Suprapubic skin (tissue), 4 donors: ENCODE measurements around the gene SLC2A1. TPM values are rescaled to one million over a fixed set of nuclear protein-coding genes. Genes with fewer than 3 reads are reported as not detected.
A peak's percentile ranks its signal among the peaks of the same experiment; 100 is the strongest.

ENCODE experiments used
- DNase-seq, 2 donors: peaks; one replicate each; pipeline ENCODE4 v3.0.0-alpha.2; 2019; ENCODE audit warnings: low spot score in 2 of 2
- H3K27ac ChIP-seq: fragments of 200-600 bp; sonication (generic); one replicate; pipeline ENCODE4 v1.5.1; 2019
- H3K27me3 ChIP-seq: fragments of 200-600 bp; sonication (generic); one replicate; pipeline ENCODE4 v1.5.1; 2019
- H3K36me3 ChIP-seq: fragments of 200-600 bp; sonication (generic); one replicate; pipeline ENCODE4 v1.5.1; 2019
- H3K4me1 ChIP-seq: fragments of 200-600 bp; sonication (generic); one replicate; pipeline ENCODE4 v1.5.1; 2019
- H3K4me3 ChIP-seq: fragments of 200-600 bp; sonication (generic); one replicate; pipeline ENCODE4 v1.5.1; 2019; ENCODE audit warnings: mild to moderate bottlenecking
- H3K9me3 ChIP-seq: fragments of 200-600 bp; sonication (generic); one replicate; pipeline ENCODE4 v1.5.1; 2019
- CTCF ChIP-seq, 2 donors: fragments of 200-600 bp in 1 of 2; fragments of 450-650 bp in 1 of 2; sonication (generic) in 1 of 2; IDR thresholded peaks; one replicate each; pipeline ENCODE4 v1.5.1; 2016 to 2019; ENCODE audit warnings: antibody characterized with exemption in 2 of 2, mild to moderate bottlenecking in 1 of 2, moderate library complexity in 1 of 2
- EP300 ChIP-seq: sonication (generic); formaldehyde crosslinking; IDR thresholded peaks from one replicate; pipeline ENCODE4 v1.6.1; 2017; ENCODE audit warnings: antibody characterized with exemption
- POLR2A ChIP-seq, 2 donors: fragments of 450-650 bp; IDR thresholded peaks; one replicate each; pipeline ENCODE4 v1.6.1; 2017; ENCODE audit warnings: antibody characterized with exemption in 2 of 2, mild to moderate bottlenecking in 2 of 2, moderate library complexity in 2 of 2
- POLR2AphosphoS5 ChIP-seq, 3 donors: sonication (generic); formaldehyde crosslinking; IDR thresholded peaks; one replicate each; pipeline ENCODE4 v1.6.1; 2017; ENCODE audit warnings: antibody characterized with exemption in 3 of 3
- WGBS: methylation state at CpG from one replicate; pipeline ENCODE4 v1.1.5; 2018; 5-methylcytosine and 5-hydroxymethylcytosine counted together
- total RNA-seq, 4 donors: library from RNA; depleted of rRNA; stranded (reverse); fragments of >200 nt; gene quantifications; one replicate each; pipeline ENCODE4 v1.1.0, GENCODE V29; 2016

SLC2A1 gene
- total RNA-seq, 4 donors from 2014 or later = 466 to 1,239 (median 686) TPM

- Histone ChIP-seq H3K27me3 (no peaks in the 10 kb centered on the region), H3K9me3 (no peaks in the 10 kb centered on the region), H3K27ac (no peak overlapping the region), H3K36me3 (no peaks in the 10 kb centered on the region), H3K4me3 (no peak overlapping the region), H3K4me1 (peaks cover 21% of the 10 kb centered on the region)
- TF ChIP-seq POLR2A (IDR thresholded peaks at IDR 0.05) = no peak
- no peak for TF ChIP-seq EP300
- no peak for TF ChIP-seq CTCF (IDR thresholded peaks at IDR 0.05)
- TF ChIP-seq POLR2AphosphoS5 (IDR thresholded peaks at IDR 0.05) = no peak
- DNase-seq = no peak
- 66% methylated on average over 6 of the region's 6 CpGs for WGBS
Observed at GRCh38 chr1:42996384-42996970, 37.8 kb upstream of the SLC2A1 start.

GRCh38 chr1:42993502-42994136, 35.0 kb upstream of the SLC2A1 start:
- TF ChIP-seq POLR2AphosphoS5 (IDR thresholded peaks at IDR 0.05) (no peak), CTCF (IDR thresholded peaks at IDR 0.05) (no peak), POLR2A (IDR thresholded peaks at IDR 0.05) (no peak), EP300 (no peak)
- no peaks in the 10 kb centered on the region for H3K9me3 ChIP-seq
- no peaks in the 10 kb centered on the region for H3K27me3 ChIP-seq
- H3K4me1 ChIP-seq = peaks cover 21% of the 10 kb centered on the region
- DNase-seq = no peak
- 41% methylated on average over 7 of the region's 8 CpGs for WGBS
- no peaks in the 10 kb centered on the region for H3K36me3 ChIP-seq
- H3K4me3 ChIP-seq = no peak overlapping the region
- H3K27ac ChIP-seq = no peak overlapping the region

- no peak overlapping the region for H3K4me3 ChIP-seq
- no peak for DNase-seq
- TF ChIP-seq POLR2AphosphoS5 (IDR thresholded peaks at IDR 0.05) (no peak), EP300 (no peak), CTCF (IDR thresholded peaks at IDR 0.05) (no peak), POLR2A (IDR thresholded peaks at IDR 0.05) (no peak)
- WGBS = 61% methylated on average over 5 of the region's 5 CpGs
- H3K4me1 ChIP-seq = peaks cover 21% of the 10 kb centered on the region
- peak overlapping the region; percentile 6 for H3K27ac ChIP-seq
- H3K9me3 ChIP-seq = no peaks in the 10 kb centered on the region
- no peaks in the 10 kb centered on the region for H3K36me3 ChIP-seq
- H3K27me3 ChIP-seq = no peaks in the 10 kb centered on the region
Observed at GRCh38 chr1:42992054-42992571, 33.4 kb upstream of the SLC2A1 start.

- DNase-seq = no peak
- no peak overlapping the region for H3K4me3 ChIP-seq
- H3K36me3 ChIP-seq = no peaks in the 10 kb centered on the region
- H3K27me3 ChIP-seq = no peaks in the 10 kb centered on the region
- 82% methylated on average over 9 of the region's 9 CpGs for WGBS
- peaks cover 21% of the 10 kb centered on the region for H3K4me1 ChIP-seq
- no peaks in the 10 kb centered on the region for H3K9me3 ChIP-seq
- TF ChIP-seq POLR2AphosphoS5 (IDR thresholded peaks at IDR 0.05) (no peak), POLR2A (IDR thresholded peaks at IDR 0.05) (no peak), EP300 (no peak), CTCF (IDR thresholded peaks at IDR 0.05) (no peak)
- no peak overlapping the region for H3K27ac ChIP-seq
Observed at GRCh38 chr1:42990757-42991346, 32.2 kb upstream of the SLC2A1 start.

- H3K27ac ChIP-seq = no peak overlapping the region
- peaks cover 4% of the 10 kb centered on the region for H3K27me3 ChIP-seq
- H3K4me1 ChIP-seq = no peaks in the 10 kb centered on the region
- H3K4me3 ChIP-seq = no peak overlapping the region
- TF ChIP-seq POLR2A (IDR thresholded peaks at IDR 0.05) = no peak
- no peak for TF ChIP-seq CTCF (IDR thresholded peaks at IDR 0.05)
- no peak for TF ChIP-seq EP300
- TF ChIP-seq POLR2AphosphoS5 (IDR thresholded peaks at IDR 0.05) = no peak
- no peak for DNase-seq
- 80% methylated on average over 1 of the region's 1 CpG for WGBS
- no peaks in the 10 kb centered on the region for H3K9me3 ChIP-seq
- H3K36me3 ChIP-seq = peaks cover 2% of the 10 kb centered on the region
Observed at GRCh38 chr1:42983693-42984092, 25.0 kb upstream of the SLC2A1 start.
